OCI-LY7 (cell line): ENCODE data around the gene ENKD1. TPM values are rescaled to one million over a fixed set of nuclear protein-coding genes. Genes with fewer than 3 reads are reported as not detected.
A peak's percentile ranks its signal among the peaks of the same experiment; 100 is the strongest.

Experiments used
- BruUV-seq: library from RNA; stranded (reverse); fragments of 400-500 nt; replicated peaks from 2 replicates; lab custom pipeline; 2021; lab: Mats Ljungman, UMichigan
- CTCF ChIA-PET: fragments of 300-600 bp; sonication (Branson Sonifier 250); formaldehyde crosslinking; loops from one replicate; lab custom pipeline; 2022; ENCODE audit warnings: antibody characterized with exemption; ENCODE audit not compliant: unreplicated experiment; lab: Charles Lee
- POLR2A ChIA-PET: fragments of 300-600 bp; sonication (Branson Sonifier 250); formaldehyde crosslinking; loops from one replicate; lab custom pipeline; 2022; ENCODE audit warnings: antibody characterized with exemption; lab: Charles Lee
- DNase-seq: peaks from one replicate; pipeline ENCODE4 v3.0.0-alpha.2; 2015; ENCODE audit warnings: low spot score
- H2AFZ ChIP-seq: fragments of 200-600 bp; sonication (generic), shearing (Covaris generic); 2 replicates; pipeline ENCODE4 v1.6.1; 2014; ENCODE audit warnings: mild to moderate bottlenecking, antibody characterized with exemption, low read length, moderate library complexity
- H3K27ac ChIP-seq: fragments of 200-600 bp; sonication (generic); 2 replicates; pipeline ENCODE4 v1.5.1; 2014; ENCODE audit warnings: mixed run types, low read depth, mild to moderate bottlenecking, moderate library complexity, low read length, inconsistent platforms; ENCODE audit not compliant: poor library complexity, severe bottlenecking
- H3K36me3 ChIP-seq: fragments of 200-600 bp; sonication (generic); 2 replicates; pipeline ENCODE4 v1.6.1; 2014; ENCODE audit warnings: mild to moderate bottlenecking, antibody characterized with exemption, low read length, moderate library complexity, mixed read lengths; ENCODE audit not compliant: insufficient read depth
- H3K4me1 ChIP-seq: fragments of 200-600 bp; sonication (generic); 2 replicates; pipeline ENCODE4 v1.5.1; 2014; ENCODE audit warnings: mild to moderate bottlenecking, low read length; ENCODE audit not compliant: insufficient read depth, poor library complexity, severe bottlenecking
- H3K4me2 ChIP-seq: fragments of 200-600 bp; sonication (generic); 2 replicates; pipeline ENCODE4 v1.6.1; 2014; ENCODE audit warnings: mild to moderate bottlenecking, low read length
- H3K4me3 ChIP-seq: fragments of 200-600 bp; sonication (generic); 2 replicates; pipeline ENCODE4 v1.5.1; 2014; ENCODE audit warnings: mild to moderate bottlenecking, low read depth, low read length; ENCODE audit not compliant: poor library complexity, severe bottlenecking
- H3K79me2 ChIP-seq: fragments of 200-600 bp; sonication (generic); 2 replicates; pipeline ENCODE4 v1.6.1; 2016; ENCODE audit warnings: low read depth, mild to moderate bottlenecking, low read length, moderate library complexity, mixed read lengths; ENCODE audit not compliant: insufficient read depth
- H3K9me2 ChIP-seq: fragments of 200-600 bp; sonication (generic); 2 replicates; pipeline ENCODE4 v1.6.1; 2016; ENCODE audit warnings: mild to moderate bottlenecking, low read length, mixed read lengths; ENCODE audit not compliant: insufficient read depth
- H3K9me3 ChIP-seq: fragments of 200-600 bp; sonication (generic); 2 replicates; pipeline ENCODE4 v1.6.1; 2014; ENCODE audit warnings: mild to moderate bottlenecking, mixed run types, low read length, mixed read lengths
- H4K20me1 ChIP-seq: fragments of 200-600 bp; sonication (generic); 2 replicates; pipeline ENCODE4 v1.6.1; 2014; ENCODE audit warnings: mild to moderate bottlenecking, antibody characterized with exemption, low read length, moderate library complexity, mixed read lengths; ENCODE audit not compliant: insufficient read depth
- EZH2phosphoT487 ChIP-seq: fragments of 200-600 bp; sonication (generic); IDR thresholded peaks from 2 replicates; pipeline ENCODE4 v1.6.1; 2018; ENCODE audit warnings: low read depth, borderline replicate concordance, mild to moderate bottlenecking, mixed run types, antibody characterized with exemption, low read length, moderate library complexity, mixed read lengths
- intact Hi-C: fragments of 100-400 bp; cut with micrococcal nuclease; formaldehyde crosslinking; loops from one replicate; pipeline ENCODE4 v1.10.0; 2022; ENCODE audit not compliant: unreplicated experiment
- total RNA-seq, 2 experiments: library from RNA; depleted of rRNA in 1 of 2; stranded (reverse); fragments of >200 nt in 1 of 2; shearing (Covaris generic) in 1 of 2; gene quantifications; 2 replicates each; pipeline ENCODE4 v1.2.3, GENCODE V29; 2014 to 2022
- TF ChIP-seq, protein P1 (sequence below): fragments of 200-600 bp; sonication (generic); conservative IDR thresholded peaks from 2 replicates; pipeline ENCODE4 v1.5.1; 2014; ENCODE audit warnings: mild to moderate bottlenecking, antibody characterized with exemption, low read length, moderate library complexity, mixed read lengths

The ENKD1 gene
- total RNA-seq, 2 experiments from 2014 or later: 8.1 to 15.7 TPM

DNA sequence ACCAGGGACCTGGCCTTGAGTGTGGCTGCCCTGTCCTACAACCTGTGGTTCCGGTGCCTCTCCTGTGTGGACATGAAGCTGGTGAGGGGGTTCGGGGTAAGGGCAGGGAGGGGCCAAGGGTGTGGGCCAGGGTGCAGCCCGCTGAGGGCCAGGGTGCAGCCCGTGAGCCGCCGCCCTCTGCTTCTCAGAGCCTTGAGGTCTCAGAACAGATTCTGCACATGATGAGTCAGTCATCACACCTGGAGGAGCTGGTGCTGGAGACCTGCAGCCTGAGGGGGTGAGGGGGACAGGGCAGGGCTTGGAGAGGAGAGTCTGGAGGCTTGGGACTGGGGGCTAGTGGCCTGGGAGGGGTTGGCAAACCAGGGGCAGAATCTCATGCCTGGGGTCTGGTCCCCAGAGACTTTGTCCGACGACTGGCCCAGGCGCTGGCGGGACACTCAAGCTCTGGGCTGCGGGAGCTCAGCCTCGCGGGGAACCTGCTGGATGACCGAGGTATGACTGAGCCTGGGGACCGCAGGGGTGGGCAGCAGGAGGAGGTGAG is 19.4 kb downstream of the ENKD1 start:
- Histone ChIP-seq H3K36me3 (peaks cover 53% of the 10 kb centered on the region), H3K4me2 (no peak overlapping the region), H3K79me2 (peaks cover 14% of the 10 kb centered on the region; the same call in 1 of the 2 replicates), H4K20me1 (no peaks in the 10 kb centered on the region; the same call in 1 of the 2 replicates), H3K27ac (no peak overlapping the region), H3K4me3 (no peak overlapping the region), H2AFZ (no peak overlapping the region), H3K9me3 (no peaks in the 10 kb centered on the region), H3K4me1 (peaks cover 25% of the 10 kb centered on the region), H3K9me2 (no peaks in the 10 kb centered on the region)
- TF ChIP-seq, protein P1, sequence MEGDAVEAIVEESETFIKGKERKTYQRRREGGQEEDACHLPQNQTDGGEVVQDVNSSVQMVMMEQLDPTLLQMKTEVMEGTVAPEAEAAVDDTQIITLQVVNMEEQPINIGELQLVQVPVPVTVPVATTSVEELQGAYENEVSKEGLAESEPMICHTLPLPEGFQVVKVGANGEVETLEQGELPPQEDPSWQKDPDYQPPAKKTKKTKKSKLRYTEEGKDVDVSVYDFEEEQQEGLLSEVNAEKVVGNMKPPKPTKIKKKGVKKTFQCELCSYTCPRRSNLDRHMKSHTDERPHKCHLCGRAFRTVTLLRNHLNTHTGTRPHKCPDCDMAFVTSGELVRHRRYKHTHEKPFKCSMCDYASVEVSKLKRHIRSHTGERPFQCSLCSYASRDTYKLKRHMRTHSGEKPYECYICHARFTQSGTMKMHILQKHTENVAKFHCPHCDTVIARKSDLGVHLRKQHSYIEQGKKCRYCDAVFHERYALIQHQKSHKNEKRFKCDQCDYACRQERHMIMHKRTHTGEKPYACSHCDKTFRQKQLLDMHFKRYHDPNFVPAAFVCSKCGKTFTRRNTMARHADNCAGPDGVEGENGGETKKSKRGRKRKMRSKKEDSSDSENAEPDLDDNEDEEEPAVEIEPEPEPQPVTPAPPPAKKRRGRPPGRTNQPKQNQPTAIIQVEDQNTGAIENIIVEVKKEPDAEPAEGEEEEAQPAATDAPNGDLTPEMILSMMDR: no peak
- TF ChIP-seq EZH2phosphoT487: no peak
- intact Hi-C loops: no loop called here
- ChIA-PET CTCF (interaction anchor here (0.6 kb wide), 1 partner anchor 102 kb away, joined by 14 read pairs; no protein-coding TSS in a partner anchor), POLR2A (interaction anchor here (5.3 kb wide), 1 partner anchor 12 kb away, joined by 22 read pairs; the partner anchor contains the start of gene ACD)
- DNase-seq: no peak
- no TSS peak for BruUV-seq

DNA sequence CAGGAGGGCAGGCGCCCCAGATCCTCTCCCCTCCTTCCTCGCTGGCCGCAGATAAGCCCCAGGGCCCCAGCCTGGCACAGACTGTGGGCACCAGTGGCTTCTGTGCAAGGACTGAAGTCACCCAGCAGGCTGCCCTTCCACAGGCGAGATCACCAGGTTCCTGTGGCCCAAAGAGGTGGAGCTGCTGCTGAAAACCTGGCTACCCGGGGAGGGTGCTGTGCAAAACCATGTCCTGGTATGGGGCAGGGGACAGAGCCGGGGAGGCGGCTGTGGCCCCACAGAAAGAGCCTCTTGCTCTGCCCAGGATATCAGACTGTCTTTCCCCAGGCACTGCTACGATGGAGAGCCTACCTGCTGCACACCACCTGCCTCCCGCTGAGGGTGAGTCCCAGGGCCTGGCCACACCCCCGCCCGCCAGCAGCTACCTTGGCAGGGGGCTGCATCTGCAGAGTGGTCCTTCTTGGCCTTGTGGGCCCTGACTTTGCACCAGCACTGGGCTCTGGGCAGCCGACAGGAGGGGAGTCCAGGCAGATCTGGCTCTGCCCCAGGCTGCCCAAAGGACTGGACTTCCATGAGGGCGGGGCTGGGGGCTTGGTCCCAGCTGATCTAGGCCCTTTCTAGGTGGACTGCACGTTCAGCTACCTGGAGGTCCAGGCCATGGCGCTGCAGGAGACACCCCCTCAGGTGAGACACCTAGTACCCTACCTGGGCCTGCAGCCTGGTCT is 21.0 kb downstream of the ENKD1 start:
- H3K9me2 ChIP-seq: no peaks in the 10 kb centered on the region
- H3K79me2 ChIP-seq: peaks cover 14% of the 10 kb centered on the region; the same call in 1 of the 2 replicates
- BruUV-seq: TSS peak; percentile 55
- POLR2A ChIA-PET: interaction anchor here (1.0 to 5.3 kb wide), 13 partner anchors 11 to 189 kb away, joined by 3 to 57 read pairs (median 5); partner anchors contain the start of genes ACD and RIPOR1
- peaks cover 43% of the 10 kb centered on the region for H3K36me3 ChIP-seq
- H3K4me2 ChIP-seq: peak overlapping the region; percentile 97
- no peaks in the 10 kb centered on the region; the same call in 1 of the 2 replicates for H4K20me1 ChIP-seq
- intact Hi-C loops: loop anchor here (1.0 kb wide), 1 partner anchor 124 kb away; no protein-coding TSS in a partner anchor
- H3K4me3 ChIP-seq: peak overlapping the region; percentile 76
- H3K27ac ChIP-seq: peak overlapping the region; percentile 71
- H3K9me3 ChIP-seq: no peaks in the 10 kb centered on the region
- DNase-seq: peak; percentile 45
- no peak for TF ChIP-seq EZH2phosphoT487
- TF ChIP-seq, protein P1: no peak
- H2AFZ ChIP-seq: peak overlapping the region; percentile 73; the same call in 1 of the 2 replicates
- CTCF ChIA-PET: interaction anchor here (0.5 to 3.0 kb wide), 18 partner anchors 12 to 180 kb away, joined by 3 to 43 read pairs (median 4); partner anchors contain the start of genes ACD, CTCF and PARD6A
- H3K4me1 ChIP-seq: peaks cover 25% of the 10 kb centered on the region
